ENCODE data around the gene BCL2.

Gene BCL2

GRCh38 chr18:63192885-63193349, 126.7 kb downstream of the BCL2 start:
- TF ChIP-seq EP300 (IDR thresholded peaks at IDR 0.05; ENCODE audit: borderline replicate concordance) = no peak
- TF ChIP-seq RAD21 (IDR thresholded peaks at IDR 0.05; ENCODE audit: low read depth) = no peak
- TF ChIP-seq TAF1 (IDR thresholded peaks at IDR 0.05; ENCODE audit: low read depth) = no peak
- no peak for TF ChIP-seq TCF12 (IDR thresholded peaks at IDR 0.05; ENCODE audit: low read depth)
- TF ChIP-seq YY1 (IDR thresholded peaks at IDR 0.05; ENCODE audit: low read depth) = no peak
- no peak for TF ChIP-seq TEAD4 (IDR thresholded peaks at IDR 0.05)
- TF ChIP-seq, protein P1, sequence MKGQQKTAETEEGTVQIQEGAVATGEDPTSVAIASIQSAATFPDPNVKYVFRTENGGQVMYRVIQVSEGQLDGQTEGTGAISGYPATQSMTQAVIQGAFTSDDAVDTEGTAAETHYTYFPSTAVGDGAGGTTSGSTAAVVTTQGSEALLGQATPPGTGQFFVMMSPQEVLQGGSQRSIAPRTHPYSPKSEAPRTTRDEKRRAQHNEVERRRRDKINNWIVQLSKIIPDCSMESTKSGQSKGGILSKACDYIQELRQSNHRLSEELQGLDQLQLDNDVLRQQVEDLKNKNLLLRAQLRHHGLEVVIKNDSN (IDR thresholded peaks at IDR 0.05) = no peak

DNA sequence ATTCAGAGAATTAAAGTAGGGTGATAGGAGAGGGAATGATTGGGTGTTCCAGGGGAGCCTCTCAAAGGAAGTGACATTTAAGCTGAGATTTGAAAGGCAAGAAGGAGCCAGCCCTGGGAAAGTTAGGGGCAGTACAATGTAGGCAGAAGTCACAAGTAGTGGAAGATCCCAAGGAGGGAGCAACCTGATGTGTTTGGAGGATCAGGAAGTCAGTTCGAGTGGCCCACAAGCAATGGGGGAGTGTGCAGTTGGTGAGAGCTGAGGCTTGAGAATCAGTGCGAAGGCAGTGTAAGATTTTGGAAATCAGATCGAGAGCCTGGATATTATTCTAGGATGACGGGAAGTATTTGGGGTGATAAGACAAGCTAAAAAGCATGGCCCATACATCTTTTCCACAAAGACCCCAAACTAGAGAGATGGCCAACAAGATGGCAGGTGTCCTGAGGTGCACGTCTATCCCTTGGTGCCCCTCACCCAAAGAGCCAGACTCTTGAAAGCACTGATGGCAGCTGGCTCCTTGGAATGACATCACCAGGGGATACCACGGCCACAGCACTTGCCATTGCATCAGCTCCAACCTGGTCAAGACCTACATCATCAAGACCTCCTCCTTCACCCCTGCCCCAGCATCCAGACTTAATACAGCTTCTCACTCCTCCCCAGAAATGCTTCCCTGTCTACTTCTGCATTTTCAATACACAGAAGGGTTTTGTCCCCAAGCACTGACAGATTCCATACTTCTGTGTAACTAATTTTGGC, 127.3 kb downstream of the BCL2 start:
- TF ChIP-seq YY1 (IDR thresholded peaks at IDR 0.05; ENCODE audit: low read depth) = no peak
- TF ChIP-seq CEBPB (IDR thresholded peaks at IDR 0.05) = no peak
- TF ChIP-seq TEAD4 (IDR thresholded peaks at IDR 0.05) = no peak
- TF ChIP-seq, protein P1 (IDR thresholded peaks at IDR 0.05) = no peak
- TF ChIP-seq MAX (IDR thresholded peaks at IDR 0.05) = no peak
- no peak for TF ChIP-seq NFIC (IDR thresholded peaks at IDR 0.05)
- no peak for TF ChIP-seq ZBTB7A (IDR thresholded peaks at IDR 0.05; ENCODE audit: low read depth)
- no peak for TF ChIP-seq TAF1 (IDR thresholded peaks at IDR 0.05; ENCODE audit: low read depth)
- TF ChIP-seq FOXM1 (IDR thresholded peaks at IDR 0.05; ENCODE audit: borderline replicate concordance, low read depth) = no peak
- no peak for TF ChIP-seq EP300 (IDR thresholded peaks at IDR 0.05; ENCODE audit: borderline replicate concordance)
- TF ChIP-seq EGR1 (IDR thresholded peaks at IDR 0.05) = no peak
- no peak for TF ChIP-seq RAD21 (IDR thresholded peaks at IDR 0.05; ENCODE audit: low read depth)
- TF ChIP-seq, protein P2, sequence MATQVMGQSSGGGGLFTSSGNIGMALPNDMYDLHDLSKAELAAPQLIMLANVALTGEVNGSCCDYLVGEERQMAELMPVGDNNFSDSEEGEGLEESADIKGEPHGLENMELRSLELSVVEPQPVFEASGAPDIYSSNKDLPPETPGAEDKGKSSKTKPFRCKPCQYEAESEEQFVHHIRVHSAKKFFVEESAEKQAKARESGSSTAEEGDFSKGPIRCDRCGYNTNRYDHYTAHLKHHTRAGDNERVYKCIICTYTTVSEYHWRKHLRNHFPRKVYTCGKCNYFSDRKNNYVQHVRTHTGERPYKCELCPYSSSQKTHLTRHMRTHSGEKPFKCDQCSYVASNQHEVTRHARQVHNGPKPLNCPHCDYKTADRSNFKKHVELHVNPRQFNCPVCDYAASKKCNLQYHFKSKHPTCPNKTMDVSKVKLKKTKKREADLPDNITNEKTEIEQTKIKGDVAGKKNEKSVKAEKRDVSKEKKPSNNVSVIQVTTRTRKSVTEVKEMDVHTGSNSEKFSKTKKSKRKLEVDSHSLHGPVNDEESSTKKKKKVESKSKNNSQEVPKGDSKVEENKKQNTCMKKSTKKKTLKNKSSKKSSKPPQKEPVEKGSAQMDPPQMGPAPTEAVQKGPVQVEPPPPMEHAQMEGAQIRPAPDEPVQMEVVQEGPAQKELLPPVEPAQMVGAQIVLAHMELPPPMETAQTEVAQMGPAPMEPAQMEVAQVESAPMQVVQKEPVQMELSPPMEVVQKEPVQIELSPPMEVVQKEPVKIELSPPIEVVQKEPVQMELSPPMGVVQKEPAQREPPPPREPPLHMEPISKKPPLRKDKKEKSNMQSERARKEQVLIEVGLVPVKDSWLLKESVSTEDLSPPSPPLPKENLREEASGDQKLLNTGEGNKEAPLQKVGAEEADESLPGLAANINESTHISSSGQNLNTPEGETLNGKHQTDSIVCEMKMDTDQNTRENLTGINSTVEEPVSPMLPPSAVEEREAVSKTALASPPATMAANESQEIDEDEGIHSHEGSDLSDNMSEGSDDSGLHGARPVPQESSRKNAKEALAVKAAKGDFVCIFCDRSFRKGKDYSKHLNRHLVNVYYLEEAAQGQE (IDR thresholded peaks at IDR 0.05; ENCODE audit: low read depth) = no peak
- TF ChIP-seq TCF12 (IDR thresholded peaks at IDR 0.05; ENCODE audit: low read depth) = no peak
- TF ChIP-seq CREB1 (IDR thresholded peaks at IDR 0.05; ENCODE audit: low read depth) = no peak

- TF ChIP-seq YY1 (IDR thresholded peaks at IDR 0.05; ENCODE audit: low read depth) = no peak
- TF ChIP-seq TEAD4 (IDR thresholded peaks at IDR 0.05) = no peak
- no peak for TF ChIP-seq EP300 (IDR thresholded peaks at IDR 0.05; ENCODE audit: borderline replicate concordance)
- TF ChIP-seq FOXM1 (IDR thresholded peaks at IDR 0.05; ENCODE audit: borderline replicate concordance, low read depth) = no peak
- no peak for TF ChIP-seq MAX (IDR thresholded peaks at IDR 0.05)
- TF ChIP-seq TAF1 (IDR thresholded peaks at IDR 0.05; ENCODE audit: low read depth) = no peak
- TF ChIP-seq ZBTB7A (IDR thresholded peaks at IDR 0.05; ENCODE audit: low read depth) = no peak
Observed at GRCh38 chr18:63191413-63191812, 128.2 kb downstream of the BCL2 start.

- no peak for TF ChIP-seq MAX (IDR thresholded peaks at IDR 0.05)
Observed at GRCh38 chr18:63189817-63190216, 129.8 kb downstream of the BCL2 start.

- no peak for TF ChIP-seq EGR1 (IDR thresholded peaks at IDR 0.05)
- TF ChIP-seq TAF1 (IDR thresholded peaks at IDR 0.05; ENCODE audit: low read depth) = no peak
- TF ChIP-seq, protein P2 (IDR thresholded peaks at IDR 0.05; ENCODE audit: low read depth) = no peak
- no peak for TF ChIP-seq ZBTB7A (IDR thresholded peaks at IDR 0.05; ENCODE audit: low read depth)
- no peak for TF ChIP-seq RAD21 (IDR thresholded peaks at IDR 0.05; ENCODE audit: low read depth)
- no peak for TF ChIP-seq NFIC (IDR thresholded peaks at IDR 0.05)
- TF ChIP-seq CEBPB (IDR thresholded peaks at IDR 0.05) = no peak
- TF ChIP-seq TCF12 (IDR thresholded peaks at IDR 0.05; ENCODE audit: low read depth) = no peak
- TF ChIP-seq EP300 (IDR thresholded peaks at IDR 0.05; ENCODE audit: borderline replicate concordance) = no peak
- no peak for TF ChIP-seq TEAD4 (IDR thresholded peaks at IDR 0.05)
- no peak for TF ChIP-seq FOXM1 (IDR thresholded peaks at IDR 0.05; ENCODE audit: borderline replicate concordance, low read depth)
- TF ChIP-seq, protein P1 (IDR thresholded peaks at IDR 0.05) = no peak
Observed at GRCh38 chr18:63189041-63189440, 130.5 kb downstream of the BCL2 start.

Data from Ishikawa (cell line).